Measurements from ENCODE around the gene NFIX. TPM values are rescaled to one million over a fixed set of nuclear protein-coding genes. Genes with fewer than 3 reads are reported as not detected.

The NFIX gene
- polyA plus RNA-seq, 3 donors, result 0.25 to 3.7 (median 0.90) TPM

GRCh38 chr19:13050274-13050673, 55.0 kb downstream of the NFIX start:
- no peak overlapping the region for H2AFZ ChIP-seq (ENCODE audit: insufficient read depth, low read depth, low read length, poor library complexity, severe bottlenecking)
- H3K27me3 ChIP-seq (ENCODE audit: control insufficient read depth in 2 of 2, insufficient read depth in 2 of 2, low read length in 2 of 2), result peaks cover 0 to 8% of the 10 kb centered on the region in 2 donors

GRCh38 chr19:13051557-13052165, 56.4 kb downstream of the NFIX start:
- Histone ChIP-seq H3K27me3 (ENCODE audit: control insufficient read depth in 2 of 2, insufficient read depth in 2 of 2, low read length in 2 of 2) (peaks cover 0 to 8% of the 10 kb centered on the region in 2 donors), H3K4me1 (ENCODE audit: control insufficient read depth in 1 of 2, insufficient read depth in 2 of 2, low read length in 2 of 2) (peaks cover 8 to 9% of the 10 kb centered on the region in 2 donors), H3K4me2 (replicated peaks; ENCODE audit: extremely low read depth, low read length, poor library complexity, severe bottlenecking) (peak overlapping the region; percentile 53), H2AFZ (ENCODE audit: insufficient read depth, low read depth, low read length, poor library complexity, severe bottlenecking) (peak overlapping the region; percentile 35), H3K27ac (ENCODE audit: low read depth in 1 of 2, low read length in 2 of 2) (no peak overlapping the region), H3K36me3 (replicated peaks in 1 of 2; ENCODE audit: control insufficient read depth in 1 of 2, insufficient read depth in 2 of 2, low read length in 2 of 2) (no peaks in the 10 kb centered on the region), H4K20me1 (ENCODE audit: insufficient read depth, low read length) (peaks cover 13% of the 10 kb centered on the region), H3K4me3 (replicated peaks in 1 of 3; ENCODE audit: low read depth in 2 of 3, low read length in 3 of 3) (peak overlapping the region in 1 of 3 experiments; percentile 39), H3K9me3 (replicated peaks in 1 of 2; ENCODE audit: control insufficient read depth in 1 of 2, insufficient read depth in 1 of 2, low read length in 2 of 2) (no peaks in the 10 kb centered on the region), H3K9ac (ENCODE audit: insufficient read depth, low read length, poor library complexity, severe bottlenecking) (no peak overlapping the region), H3K79me2 (ENCODE audit: insufficient read depth, low read length) (no peaks in the 10 kb centered on the region)
- no peaks in the 10 kb centered on the region for H3K36me3 Mint-ChIP-seq
- peaks cover 0 to 4% (median 0%) of the 10 kb centered on the region in 7 donors for H3K9me3 Mint-ChIP-seq
- peaks cover 16 to 32% (median 18%) of the 10 kb centered on the region in 3 donors for H3K27me3 Mint-ChIP-seq (ENCODE audit: low read depth in 3 of 3)
- TF ChIP-seq CTCF (IDR thresholded peaks at IDR 0.05), result no peak
- H3K4me3 Mint-ChIP-seq, result peak overlapping the region; percentile 35 to 79
- intact Hi-C loops (cut with micrococcal nuclease), result no loop called here
- DNase-seq, result no peak
- H3K27ac Mint-ChIP-seq, result no peak overlapping the region
- WGBS (ENCODE audit: insufficient coverage), result 2% methylated on average over 23 of the region's 23 CpGs
- peaks cover 15% of the 10 kb centered on the region for H3K4me1 Mint-ChIP-seq

More at GRCh38 chr19:13050274-13050673, 55.0 kb downstream of the NFIX start:
- no peaks in the 10 kb centered on the region for H3K79me2 ChIP-seq (ENCODE audit: insufficient read depth, low read length)
- no peak overlapping the region for H3K27ac ChIP-seq (ENCODE audit: low read depth in 1 of 2, low read length in 2 of 2)
- DNase-seq, result no peak
- Mint-ChIP-seq H3K27ac (peak overlapping the region in 1 of 7 donors; percentile 75), H3K4me3 (no peak overlapping the region), H3K9me3 (no peaks in the 10 kb centered on the region), H3K27me3 (ENCODE audit: low read depth in 3 of 3) (peaks cover 10 to 22% (median 11%) of the 10 kb centered on the region in 3 donors), H3K36me3 (no peaks in the 10 kb centered on the region), H3K4me1 (peaks cover 12% of the 10 kb centered on the region)
- H3K4me2 ChIP-seq (replicated peaks; ENCODE audit: extremely low read depth, low read length, poor library complexity, severe bottlenecking), result no peak overlapping the region
- peaks cover 8 to 9% of the 10 kb centered on the region in 2 donors for H3K4me1 ChIP-seq (ENCODE audit: control insufficient read depth in 1 of 2, insufficient read depth in 2 of 2, low read length in 2 of 2)
- H3K4me3 ChIP-seq (replicated peaks in 1 of 3; ENCODE audit: low read depth in 2 of 3, low read length in 3 of 3), result no peak overlapping the region
- no peak for TF ChIP-seq CTCF (IDR thresholded peaks at IDR 0.05)
- WGBS (ENCODE audit: insufficient coverage), result 79% methylated on average over 2 of the region's 4 CpGs
- intact Hi-C loops (cut with micrococcal nuclease), result no loop called here
- H3K36me3 ChIP-seq (replicated peaks in 1 of 2; ENCODE audit: control insufficient read depth in 1 of 2, insufficient read depth in 2 of 2, low read length in 2 of 2), result no peaks in the 10 kb centered on the region
- no peak overlapping the region for H3K9ac ChIP-seq (ENCODE audit: insufficient read depth, low read length, poor library complexity, severe bottlenecking)
- peaks cover 13% of the 10 kb centered on the region for H4K20me1 ChIP-seq (ENCODE audit: insufficient read depth, low read length)
- no peaks in the 10 kb centered on the region for H3K9me3 ChIP-seq (replicated peaks in 1 of 2; ENCODE audit: control insufficient read depth in 1 of 2, insufficient read depth in 1 of 2, low read length in 2 of 2)
